ENCODE data around the gene POLR1A.
"Not testable (repeated sequence)": the region's sequence is repeated elsewhere in the genome, so short reads cannot be mapped to it uniquely, and the experiment has no call there.

The POLR1A gene

DNA sequence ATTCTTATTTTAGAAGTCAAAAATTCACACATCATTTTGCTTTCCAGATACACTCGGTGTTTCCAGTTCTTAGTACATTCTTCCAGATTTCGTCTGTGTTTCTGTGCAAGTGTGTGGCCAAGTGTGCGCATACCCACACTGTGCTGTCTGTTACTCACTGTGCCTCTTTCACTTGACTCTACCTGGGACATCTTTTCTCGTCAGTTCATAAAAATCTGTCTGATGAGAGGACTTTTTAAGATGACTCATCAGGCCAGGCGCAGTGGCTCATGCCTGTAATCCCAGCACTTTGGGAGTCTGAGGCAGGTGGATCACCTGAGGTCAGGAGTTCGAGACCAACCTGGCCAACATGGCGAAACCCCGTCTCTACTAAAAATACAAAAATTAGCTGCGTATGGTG is 113.6 kb downstream of the POLR1A start:
- not testable (repeated sequence) for H3K4me3 ChIP-seq (ENCODE audit: low read length); DNase-seq (ENCODE audit: low read depth, low spot score)

DNA sequence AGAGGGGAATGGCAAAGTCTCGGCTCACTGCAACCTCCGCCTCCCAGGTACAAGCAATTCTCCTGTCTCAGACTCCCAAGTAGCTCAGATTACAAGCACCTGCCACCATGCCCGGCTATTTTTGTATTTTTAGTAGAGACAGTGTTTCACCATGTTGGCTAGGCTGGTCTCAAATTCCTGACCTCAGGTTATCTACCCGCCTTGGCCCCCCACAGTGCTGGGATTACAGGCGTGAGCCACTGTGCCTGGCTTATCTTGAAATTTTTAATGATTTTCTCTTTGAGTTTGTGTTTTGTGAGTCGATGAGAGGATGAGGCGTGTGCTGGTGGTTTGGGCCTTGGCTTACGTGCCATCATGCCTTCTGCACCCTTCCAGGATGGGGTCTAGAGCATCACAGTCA is 115.6 kb downstream of the POLR1A start:
- H3K4me3 ChIP-seq (ENCODE audit: low read length): no peak overlapping the region
- no peak for DNase-seq (ENCODE audit: low read depth, low spot score)

DNA sequence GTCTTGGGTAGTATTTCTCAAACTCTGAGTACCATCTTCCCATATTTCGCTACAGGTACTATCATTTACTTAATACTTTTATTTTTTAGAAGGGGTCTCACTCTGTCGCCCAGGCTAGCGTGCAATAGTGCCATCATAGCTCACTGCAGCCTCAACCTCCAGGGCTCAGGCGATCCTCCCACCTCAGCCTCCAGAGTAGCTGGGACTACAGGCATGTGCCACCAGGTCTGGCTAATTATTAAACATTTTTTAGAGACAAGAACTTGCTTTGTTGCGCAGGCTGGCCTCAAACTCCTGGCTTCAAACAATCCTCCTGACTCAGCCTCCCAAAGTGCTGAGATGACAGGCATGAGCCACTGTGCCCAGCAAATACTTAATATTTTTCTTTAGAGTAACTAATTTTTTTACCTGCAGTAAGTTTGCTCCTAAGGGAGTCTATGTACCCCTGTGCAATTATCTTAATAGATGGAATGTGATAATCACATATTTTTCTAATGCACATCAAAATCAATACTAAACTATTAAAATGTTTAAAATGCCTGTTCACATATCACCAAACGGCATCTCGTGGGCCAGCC is 116.3 kb downstream of the POLR1A start:
- no peak overlapping the region for H3K4me3 ChIP-seq (ENCODE audit: low read length)

DNA sequence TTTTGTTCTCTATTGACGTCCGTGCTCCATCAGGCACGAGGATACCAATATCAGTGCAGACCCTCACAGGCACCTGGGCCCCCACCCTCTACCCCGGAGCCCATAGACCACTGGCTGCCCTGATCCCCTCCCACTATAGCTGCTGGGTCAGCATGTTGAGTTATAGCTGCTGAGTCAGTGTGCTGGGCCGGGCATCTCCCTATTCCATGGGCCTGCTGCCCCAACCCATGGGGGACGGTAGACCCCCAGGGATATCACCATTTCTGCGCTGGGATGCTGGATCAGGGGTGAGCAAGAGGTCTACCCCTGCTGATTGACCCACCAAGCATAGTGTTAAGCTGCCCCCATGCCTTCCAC is 116.8 kb downstream of the POLR1A start:
- no peak for DNase-seq (ENCODE audit: low read depth, low spot score)
- no peak overlapping the region for H3K4me3 ChIP-seq (ENCODE audit: low read length)

More for the DNA sequence above, 116.3 kb downstream of the POLR1A start:
- no peak for DNase-seq (ENCODE audit: low read depth, low spot score)

DNA sequence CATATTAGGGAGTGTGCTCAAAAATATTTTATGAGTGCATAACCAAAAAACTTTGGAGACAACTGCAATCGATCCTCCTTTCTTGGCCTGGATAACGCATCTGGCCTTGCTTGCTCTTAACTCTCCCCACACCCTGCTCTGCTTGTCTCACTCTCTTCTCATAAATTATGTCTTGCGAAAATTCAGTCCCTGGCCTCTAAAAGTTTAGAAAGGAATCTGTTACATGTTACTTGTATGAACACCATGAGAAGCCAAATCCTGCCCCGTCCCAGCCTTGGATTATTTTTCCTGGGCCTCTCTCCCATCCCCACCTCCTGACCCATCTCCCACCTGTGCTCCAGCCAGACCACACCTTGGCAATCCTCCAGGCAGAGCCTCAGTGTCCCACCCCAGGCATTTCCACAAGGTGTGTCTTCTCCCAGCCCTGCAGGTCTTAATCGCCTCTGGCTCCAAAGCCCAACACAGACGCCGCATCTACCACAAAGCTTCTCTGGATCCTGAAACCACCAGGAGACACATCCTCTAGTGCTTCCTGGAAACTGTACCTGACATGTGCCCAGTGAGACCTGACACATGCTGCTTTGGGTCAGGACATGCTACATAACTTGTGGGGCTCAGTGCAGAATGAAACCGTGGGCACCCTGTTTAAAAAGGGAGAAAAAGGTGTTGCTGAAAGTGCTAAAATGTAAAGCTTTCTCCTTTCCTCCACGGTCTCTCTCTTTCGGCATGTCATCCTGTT is 117.3 kb downstream of the POLR1A start:
- H3K4me3 ChIP-seq (ENCODE audit: low read length): no peak overlapping the region
- DNase-seq (ENCODE audit: low read depth, low spot score): no peak

DNA sequence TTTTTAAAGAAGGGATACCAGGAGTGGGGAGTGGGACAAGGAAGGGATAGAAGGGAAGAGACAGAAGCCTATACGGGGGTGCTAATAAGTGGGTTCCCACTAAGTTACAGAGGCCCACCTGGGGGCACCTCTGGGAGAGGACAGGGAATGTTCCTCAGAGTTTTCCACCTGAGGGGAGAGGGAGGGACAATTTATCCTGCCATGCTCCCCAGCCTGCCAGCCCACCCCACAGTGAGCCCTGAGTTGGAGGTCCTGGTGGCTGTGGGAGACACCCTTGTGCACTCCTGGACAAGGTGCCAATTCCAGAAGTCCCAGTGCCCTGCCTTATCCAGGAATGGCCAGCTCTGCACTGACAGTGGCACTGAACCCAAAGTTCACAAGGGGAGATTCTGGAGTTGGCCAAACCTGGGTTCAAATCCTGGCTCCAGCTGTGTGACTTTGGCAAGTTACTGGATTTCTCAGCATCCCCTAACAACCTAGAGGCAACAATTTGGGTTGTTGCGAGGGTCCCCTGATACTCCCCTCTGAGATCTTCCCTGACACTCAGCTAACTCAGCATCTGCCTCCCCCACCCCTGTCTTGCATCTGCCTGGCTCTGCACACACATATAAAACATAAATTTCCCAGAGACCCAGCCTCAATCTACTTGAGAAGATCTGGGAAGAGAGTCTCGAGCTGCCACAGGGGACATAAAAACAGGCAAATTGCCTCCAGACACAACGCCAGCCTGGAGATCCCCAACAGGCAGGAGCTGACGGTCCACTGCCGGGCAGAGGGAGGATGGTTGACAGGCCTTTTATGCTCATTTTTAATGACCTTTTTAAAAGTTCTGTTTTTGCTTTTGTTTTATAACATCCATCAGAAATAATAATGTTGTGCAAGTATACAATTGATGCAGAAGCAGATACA is 118.2 kb downstream of the POLR1A start:
- DNase-seq (ENCODE audit: low read depth, low spot score): no peak
- H3K4me3 ChIP-seq (ENCODE audit: low read length): no peak overlapping the region

DNA sequence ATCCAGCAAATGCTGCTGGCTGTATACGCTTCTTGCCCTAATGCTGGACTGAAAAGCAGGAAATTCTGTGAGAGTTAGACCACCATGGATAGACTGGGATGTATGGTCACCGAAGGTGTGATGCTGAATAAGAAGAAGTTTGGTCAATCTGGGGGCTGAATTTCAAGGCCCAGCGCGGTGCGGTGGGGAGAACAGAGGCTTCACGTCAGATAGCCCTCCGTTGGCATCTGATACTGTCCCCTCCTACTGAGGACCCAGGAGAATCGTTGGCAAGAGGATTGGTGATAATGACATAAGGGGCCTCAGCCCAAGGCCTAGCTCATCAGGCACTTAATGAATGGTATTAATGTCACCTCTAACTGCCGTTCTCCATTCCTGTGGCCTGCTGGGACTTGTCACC is 119.6 kb downstream of the POLR1A start:
- DNase-seq (ENCODE audit: low read depth, low spot score): no peak

DNA sequence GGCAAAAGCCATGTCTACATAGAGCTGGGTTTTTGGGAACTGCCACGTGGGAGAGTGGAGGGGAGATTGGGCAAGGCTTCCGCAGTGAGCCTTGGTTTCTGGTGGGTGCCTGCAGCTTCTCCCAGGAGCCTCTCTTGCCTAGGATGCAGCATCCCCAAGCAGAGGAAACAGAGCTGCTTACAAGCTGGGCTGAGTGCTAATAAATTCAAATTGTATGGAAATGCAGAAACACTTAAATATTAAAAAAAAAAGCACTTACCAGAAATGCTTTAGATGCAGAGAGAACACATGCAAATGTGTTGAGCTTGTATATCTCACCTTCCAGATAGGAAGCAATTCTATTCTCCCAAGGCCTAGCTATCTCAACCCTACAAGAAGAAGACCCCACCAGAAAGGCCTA is 120.9 kb downstream of the POLR1A start:
- H3K4me3 ChIP-seq (ENCODE audit: low read length): no peak overlapping the region
- no peak for DNase-seq (ENCODE audit: low read depth, low spot score)

More for the DNA sequence above, 119.6 kb downstream of the POLR1A start:
- no peak overlapping the region for H3K4me3 ChIP-seq (ENCODE audit: low read length)

DNA sequence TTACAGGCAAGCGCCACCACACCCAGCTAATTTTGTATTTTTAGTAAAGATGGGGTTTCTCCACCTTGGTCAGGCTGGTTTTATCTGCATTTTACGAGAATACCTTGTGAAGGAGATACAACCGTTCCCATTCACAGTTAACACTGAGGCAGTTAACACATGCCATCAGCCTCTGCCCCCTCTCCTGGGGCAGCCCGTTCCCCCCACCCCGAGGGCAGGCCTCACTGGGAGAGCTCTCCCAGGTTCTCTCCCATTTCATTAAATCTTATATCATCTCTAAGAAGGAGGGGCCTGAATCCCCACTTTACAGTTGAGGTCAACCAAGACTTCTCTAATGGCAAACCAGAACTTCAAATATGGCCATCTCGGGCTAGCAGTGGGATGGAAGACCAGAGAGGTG is 121.9 kb downstream of the POLR1A start:
- no peak for DNase-seq (ENCODE audit: low read depth, low spot score)
- H3K4me3 ChIP-seq (ENCODE audit: low read length): no peak overlapping the region

DNA sequence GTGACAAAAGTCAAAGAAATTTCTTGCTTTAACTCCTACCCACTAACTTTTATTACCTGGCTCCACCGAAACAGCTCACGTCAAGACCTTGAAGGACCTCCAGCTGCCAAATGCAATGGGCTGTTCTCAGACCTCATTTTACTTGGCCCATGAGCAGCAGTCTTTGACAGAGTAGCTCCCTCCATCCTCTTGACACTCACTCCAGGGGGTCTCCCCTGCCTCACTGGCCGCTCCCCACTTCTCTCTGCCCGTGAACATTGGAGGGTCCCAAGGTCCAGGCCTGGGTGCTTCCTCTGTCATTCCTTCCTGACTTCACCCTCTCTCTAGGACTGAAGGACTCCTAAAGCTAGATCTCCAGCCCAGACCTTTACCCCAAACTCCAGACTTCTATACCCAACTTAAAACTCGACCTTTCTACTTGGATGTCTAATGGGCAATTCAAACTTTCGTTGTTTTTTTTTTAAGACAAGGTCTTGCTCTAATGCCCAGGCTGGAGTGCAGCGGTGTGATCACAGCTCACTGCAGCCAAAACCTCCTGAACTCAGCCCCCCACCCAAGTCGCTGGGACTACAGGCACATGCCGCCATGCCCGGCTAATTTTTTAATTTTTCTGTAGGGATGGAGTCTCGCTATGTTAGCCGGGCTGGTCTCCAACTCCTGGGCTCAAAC is 124.0 kb downstream of the POLR1A start:
- H3K4me3 ChIP-seq (ENCODE audit: low read length): no peak overlapping the region
- no peak for DNase-seq (ENCODE audit: low read depth, low spot score)

DNA sequence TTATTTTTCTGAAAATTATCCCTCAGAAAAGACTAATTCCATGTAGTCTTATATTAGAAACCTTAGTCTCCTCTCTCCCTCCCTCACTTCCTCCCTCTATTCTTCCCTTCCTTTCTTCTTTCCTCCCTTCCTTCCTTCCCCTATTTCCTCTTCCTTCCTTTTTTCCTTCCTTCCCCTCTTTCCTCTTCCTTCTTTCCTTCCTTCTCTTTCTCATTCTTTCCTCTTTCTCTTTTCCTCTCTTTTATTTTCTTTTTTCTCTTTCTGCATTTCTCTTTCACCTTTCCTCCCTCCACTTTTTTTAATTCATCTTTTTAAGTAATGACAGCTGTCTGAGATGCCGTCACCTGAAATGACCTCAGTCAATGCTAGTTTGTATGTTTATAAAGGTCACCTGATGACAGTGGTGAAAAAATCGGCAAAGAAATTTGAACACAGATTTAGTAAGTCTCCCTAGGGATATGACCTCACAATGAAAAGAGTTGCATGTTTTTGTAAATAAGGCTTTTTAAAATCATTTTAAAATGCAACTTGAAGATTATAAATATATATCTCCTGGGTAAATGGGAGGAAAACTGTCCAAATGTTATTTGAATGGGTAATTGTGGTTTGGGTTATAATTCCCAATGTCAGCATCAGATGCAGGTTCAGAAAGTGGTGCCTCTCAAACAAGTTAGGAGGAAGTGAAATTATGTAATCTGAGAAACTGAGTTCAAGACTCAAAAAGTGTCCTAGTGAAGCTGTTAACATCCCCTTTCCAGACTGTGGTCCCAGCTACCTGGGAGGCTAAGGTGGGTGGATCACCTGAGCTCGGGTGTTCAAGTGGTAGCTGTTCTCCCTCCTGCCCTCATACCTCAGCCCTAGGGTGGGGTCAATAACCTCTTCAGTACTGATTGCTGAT is 126.6 kb downstream of the POLR1A start:
- DNase-seq (ENCODE audit: low read depth, low spot score): no peak
- no peak overlapping the region for H3K4me3 ChIP-seq (ENCODE audit: low read length)

DNA sequence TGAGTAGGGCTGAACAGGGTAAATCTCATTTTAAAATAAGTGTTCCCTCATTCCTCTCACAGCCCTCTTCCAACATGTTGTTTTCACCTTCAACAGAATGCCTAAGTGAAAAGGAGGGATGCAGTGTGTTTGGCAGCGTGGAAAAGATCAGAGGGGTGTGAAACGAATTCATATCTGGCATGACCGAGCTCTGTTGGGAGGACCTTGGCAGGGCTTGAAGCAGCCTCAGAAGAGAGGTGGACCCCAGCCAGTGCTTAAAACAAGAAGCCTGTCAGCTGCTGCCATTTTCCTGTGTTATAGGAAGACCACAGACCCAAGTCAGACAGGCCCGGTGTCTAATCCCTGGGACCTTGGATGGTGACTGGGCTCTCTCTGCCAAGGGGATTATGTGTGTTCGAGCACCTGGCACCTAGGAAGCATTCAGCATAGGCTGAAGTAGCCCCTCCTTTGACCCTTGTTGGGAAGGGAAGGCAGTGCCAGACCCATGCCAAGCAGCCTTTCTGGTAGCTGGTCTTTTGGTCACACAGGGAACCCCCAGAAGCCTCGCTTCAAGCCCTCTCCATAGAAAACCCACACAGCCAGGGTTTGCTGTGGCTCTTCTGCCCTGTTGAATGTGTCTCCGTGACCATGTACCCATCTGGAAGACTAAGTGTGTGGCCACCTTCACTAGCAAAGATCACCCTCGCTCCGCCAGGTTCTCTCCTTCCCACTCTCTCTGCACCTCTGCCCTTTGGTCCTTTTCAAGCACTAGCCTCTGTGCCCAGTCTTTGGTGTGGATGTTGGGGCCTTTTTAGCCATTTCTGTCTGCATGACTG is 129.4 kb downstream of the POLR1A start:
- H3K4me3 ChIP-seq (ENCODE audit: low read length): no peak overlapping the region
- DNase-seq (ENCODE audit: low read depth, low spot score): no peak

DNA sequence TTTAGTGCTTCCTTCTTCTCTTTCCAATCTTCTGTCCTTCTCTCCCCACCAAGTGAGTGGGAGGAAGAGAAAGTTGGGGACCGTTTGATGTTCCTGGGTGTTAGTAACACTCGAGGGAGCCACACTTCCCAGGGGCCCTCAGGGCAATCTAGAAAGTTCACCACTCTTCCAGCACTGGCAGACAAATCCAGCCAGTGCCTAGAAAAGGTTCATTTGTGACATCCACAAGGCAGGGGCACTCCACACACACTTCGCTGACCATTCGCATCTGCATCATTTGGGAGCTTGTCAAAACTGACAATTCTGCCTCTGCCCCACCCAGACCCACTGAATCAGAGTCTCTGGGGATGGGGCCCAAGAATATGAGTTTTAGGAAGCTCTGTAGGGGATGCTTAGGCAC is 130.1 kb downstream of the POLR1A start:
- H3K4me3 ChIP-seq (ENCODE audit: low read length): no peak overlapping the region
- no peak for DNase-seq (ENCODE audit: low read depth, low spot score)

DNA sequence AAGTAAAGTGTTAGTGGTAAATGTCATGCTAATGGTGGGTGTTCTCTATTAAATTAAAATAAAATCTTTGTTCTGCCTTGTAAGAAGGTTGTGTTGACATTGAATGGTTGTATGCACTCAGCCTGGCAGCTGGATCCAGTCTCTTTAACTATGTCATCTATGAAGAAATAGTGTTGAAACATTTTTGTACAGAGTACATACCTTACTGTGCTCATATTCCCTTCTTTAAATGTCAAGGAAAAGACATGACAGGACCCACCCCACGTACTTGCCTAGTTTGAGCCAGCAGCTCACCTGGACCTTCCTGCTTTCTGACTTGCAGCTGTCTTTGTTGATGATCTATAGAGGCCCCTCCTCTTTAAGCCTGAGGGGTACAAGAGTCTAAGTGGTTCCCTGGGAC is 131.3 kb downstream of the POLR1A start:
- H3K4me3 ChIP-seq (ENCODE audit: low read length): no peak overlapping the region
- no peak for DNase-seq (ENCODE audit: low read depth, low spot score)

DNA sequence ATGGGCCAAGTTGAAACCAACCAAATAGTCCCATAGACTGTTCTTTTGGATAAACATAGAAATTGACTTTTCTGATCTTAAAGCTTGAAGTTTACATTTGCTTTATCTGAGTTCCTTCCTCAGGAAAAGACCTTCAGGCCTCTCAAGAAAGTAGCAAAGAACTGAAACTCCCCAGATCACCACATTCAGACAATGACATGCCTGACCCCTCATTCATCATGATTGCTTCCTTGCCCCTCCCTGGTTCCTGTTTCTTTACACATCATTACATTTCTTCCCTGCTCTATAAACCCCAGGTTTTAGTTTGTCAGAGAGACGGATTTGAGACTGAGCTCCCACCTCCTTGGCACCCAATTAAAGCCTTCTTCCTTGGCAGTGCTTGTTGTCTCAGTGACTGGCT is 133.3 kb downstream of the POLR1A start:
- no peak overlapping the region for H3K4me3 ChIP-seq (ENCODE audit: low read length)
- no peak for DNase-seq (ENCODE audit: low read depth, low spot score)

DNA sequence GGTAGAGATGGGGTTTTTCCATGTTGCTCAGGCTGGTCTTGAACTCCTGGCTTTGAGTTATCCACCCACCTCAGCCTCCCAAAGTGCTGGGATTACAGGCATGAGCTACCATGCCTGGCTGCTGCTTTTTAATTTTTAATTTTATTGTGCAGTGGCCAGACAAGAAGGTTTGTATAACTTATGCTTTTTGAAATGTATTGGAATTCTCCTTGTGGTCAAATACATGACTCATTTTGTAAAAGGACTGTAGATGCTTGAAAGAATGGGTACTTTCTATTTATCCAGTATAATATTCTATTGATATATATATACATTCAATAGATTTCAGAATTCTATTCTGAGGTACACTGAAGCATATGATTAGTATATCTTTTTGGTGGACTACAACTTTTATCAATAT is 134.3 kb downstream of the POLR1A start:
- H3K4me3 ChIP-seq (ENCODE audit: low read length): no peak overlapping the region
- no peak for DNase-seq (ENCODE audit: low read depth, low spot score)
